Uterus (tissue), 4 donors: ENCODE results near the gene SLK. TPM values are rescaled to one million over a fixed set of nuclear protein-coding genes. Genes with fewer than 3 reads are reported as not detected.

Experiments used
- DNase-seq, 2 donors: peaks; one replicate each; pipeline ENCODE4 v3.0.0-alpha.2; 2019 to 2020
- H3K27ac ChIP-seq, 2 donors: fragments of 200-600 bp; sonication (generic); 1 replicate in 1 of 2; 2 replicates in 1 of 2; pipeline ENCODE4 v1.5.1; 2016 to 2018
- H3K27me3 ChIP-seq, 2 donors: fragments of 200-600 bp; sonication (generic); one replicate each; pipeline ENCODE4 v1.5.1; 2018 to 2019; ENCODE audit warnings: control low read depth in 1 of 2
- H3K36me3 ChIP-seq, 2 donors: fragments of 200-600 bp; sonication (generic); one replicate each; pipeline ENCODE4 v1.5.1; 2019; ENCODE audit warnings: control low read depth in 1 of 2
- H3K4me1 ChIP-seq, 2 donors: fragments of 200-600 bp; sonication (generic); one replicate each; pipeline ENCODE4 v1.5.1; 2018 to 2019; ENCODE audit warnings: control low read depth in 1 of 2
- H3K4me3 ChIP-seq, 2 donors: fragments of 200-600 bp; sonication (generic); 1 replicate in 1 of 2; 2 replicates in 1 of 2; pipeline ENCODE4 v1.5.1; 2018 to 2019; ENCODE audit warnings: mild to moderate bottlenecking in 1 of 2
- H3K9me3 ChIP-seq, 2 donors: fragments of 200-600 bp; sonication (generic); one replicate each; pipeline ENCODE4 v1.5.1; 2019; ENCODE audit warnings: control low read depth in 1 of 2
- POLR2A ChIP-seq, 2 donors: fragments of 450-650 bp; IDR thresholded peaks; one replicate each; pipeline ENCODE4 v1.6.1; 2016; ENCODE audit warnings: antibody characterized with exemption in 2 of 2, mild to moderate bottlenecking in 1 of 2, moderate library complexity in 1 of 2
- intact Hi-C: fragments of 100-400 bp; cut with DNase I; formaldehyde crosslinking; loops from one replicate; pipeline ENCODE4 v1.15.1; 2023; ENCODE audit warnings: low total_unique reads
- total RNA-seq, 4 donors: library from RNA; depleted of rRNA in 3 of 4; stranded (reverse); fragments of >200 nt in 3 of 4; gene quantifications; one replicate each; pipeline versions ENCODE4 v1.1.0 to v1.2.4, GENCODE V29; 2014 to 2023
- TF ChIP-seq, protein P1 (sequence below), 4 experiments: fragments of 200-600 bp in 2 of 4; fragments of 450-650 bp in 2 of 4; sonication (generic) in 2 of 4; IDR thresholded peaks; one replicate each; pipeline ENCODE4 v1.5.1; 2016 to 2019; ENCODE audit warnings: antibody characterized with exemption in 4 of 4, mild to moderate bottlenecking in 2 of 4, moderate library complexity in 1 of 4
- donor health status: DM: yes; HTN: yes; CAD: no.

The SLK gene
- total RNA-seq, 4 donors from 2014 or later: 30.9 to 78.7 (median 52.1) TPM

DNA sequence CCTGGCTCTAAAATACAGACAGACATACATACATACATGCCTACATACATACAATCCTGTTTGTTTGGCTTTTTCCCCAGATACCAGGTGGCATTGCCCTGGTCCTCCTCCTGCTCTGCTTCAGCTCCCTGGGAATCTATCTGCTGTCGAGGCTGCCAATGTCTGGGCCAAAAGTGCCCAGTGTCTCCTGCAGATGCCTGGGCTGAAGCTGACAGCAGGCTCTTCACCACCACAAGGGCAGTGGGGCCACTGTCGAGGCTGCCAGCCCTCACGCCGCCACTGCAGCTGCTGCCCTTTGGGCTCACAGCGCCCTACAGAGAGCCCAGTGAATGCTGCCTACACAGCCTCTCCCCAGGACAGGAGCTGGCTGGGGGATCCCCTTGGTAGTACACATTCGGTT lies 30.9 kb upstream of the SLK start:
- no peaks in the 10 kb centered on the region for H3K4me1 ChIP-seq

DNA sequence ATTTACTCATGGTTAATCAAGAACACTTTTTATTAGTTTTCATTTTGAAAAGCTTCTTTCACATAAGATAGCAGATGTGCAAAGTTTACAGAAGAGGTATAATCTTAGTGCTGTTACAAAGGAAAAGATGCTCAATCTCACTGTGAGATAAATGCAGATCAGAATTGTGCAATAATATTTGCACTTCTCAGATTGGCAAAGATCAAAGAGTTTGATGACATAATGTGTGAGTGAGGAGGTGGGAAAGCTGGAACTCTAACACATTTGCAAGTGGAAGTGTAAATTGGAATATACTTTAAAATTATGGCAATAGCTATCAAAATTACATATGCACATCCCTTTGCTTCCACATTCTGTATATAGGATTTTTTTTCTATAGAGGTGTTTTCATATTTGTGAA lies 27.4 kb upstream of the SLK start:
- no peaks in the 10 kb centered on the region for H3K27me3 ChIP-seq
- no peaks in the 10 kb centered on the region for H3K36me3 ChIP-seq
- H3K9me3 ChIP-seq: no peaks in the 10 kb centered on the region
- TF ChIP-seq, protein P1, sequence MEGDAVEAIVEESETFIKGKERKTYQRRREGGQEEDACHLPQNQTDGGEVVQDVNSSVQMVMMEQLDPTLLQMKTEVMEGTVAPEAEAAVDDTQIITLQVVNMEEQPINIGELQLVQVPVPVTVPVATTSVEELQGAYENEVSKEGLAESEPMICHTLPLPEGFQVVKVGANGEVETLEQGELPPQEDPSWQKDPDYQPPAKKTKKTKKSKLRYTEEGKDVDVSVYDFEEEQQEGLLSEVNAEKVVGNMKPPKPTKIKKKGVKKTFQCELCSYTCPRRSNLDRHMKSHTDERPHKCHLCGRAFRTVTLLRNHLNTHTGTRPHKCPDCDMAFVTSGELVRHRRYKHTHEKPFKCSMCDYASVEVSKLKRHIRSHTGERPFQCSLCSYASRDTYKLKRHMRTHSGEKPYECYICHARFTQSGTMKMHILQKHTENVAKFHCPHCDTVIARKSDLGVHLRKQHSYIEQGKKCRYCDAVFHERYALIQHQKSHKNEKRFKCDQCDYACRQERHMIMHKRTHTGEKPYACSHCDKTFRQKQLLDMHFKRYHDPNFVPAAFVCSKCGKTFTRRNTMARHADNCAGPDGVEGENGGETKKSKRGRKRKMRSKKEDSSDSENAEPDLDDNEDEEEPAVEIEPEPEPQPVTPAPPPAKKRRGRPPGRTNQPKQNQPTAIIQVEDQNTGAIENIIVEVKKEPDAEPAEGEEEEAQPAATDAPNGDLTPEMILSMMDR (IDR thresholded peaks at IDR 0.05): no peak
- TF ChIP-seq POLR2A (IDR thresholded peaks at IDR 0.05): no peak
- H3K27ac ChIP-seq: no peak overlapping the region
- DNase-seq: no peak
- no peaks in the 10 kb centered on the region for H3K4me1 ChIP-seq
- H3K4me3 ChIP-seq: no peak overlapping the region
- intact Hi-C loops: no loop called here

More for the DNA sequence above, 30.9 kb upstream of the SLK start:
- Histone ChIP-seq H3K27ac (no peak overlapping the region), H3K4me3 (no peak overlapping the region), H3K36me3 (no peaks in the 10 kb centered on the region), H3K9me3 (no peaks in the 10 kb centered on the region), H3K27me3 (no peaks in the 10 kb centered on the region)
- no peak for DNase-seq
- intact Hi-C loops: no loop called here
- TF ChIP-seq POLR2A (IDR thresholded peaks at IDR 0.05): no peak
- TF ChIP-seq, protein P1 (IDR thresholded peaks at IDR 0.05): no peak

- Histone ChIP-seq H3K4me1 (no peaks in the 10 kb centered on the region), H3K4me3 (no peak overlapping the region), H3K27ac (no peak overlapping the region), H3K27me3 (no peaks in the 10 kb centered on the region), H3K9me3 (no peaks in the 10 kb centered on the region), H3K36me3 (no peaks in the 10 kb centered on the region)
- no peak for DNase-seq
- TF ChIP-seq, protein P1 (IDR thresholded peaks at IDR 0.05): no peak
- no peak for TF ChIP-seq POLR2A (IDR thresholded peaks at IDR 0.05)
- intact Hi-C loops: no loop called here
These were observed 25.1 kb upstream of the SLK start for GRCh38 chr10:103941801-103942200.

DNA sequence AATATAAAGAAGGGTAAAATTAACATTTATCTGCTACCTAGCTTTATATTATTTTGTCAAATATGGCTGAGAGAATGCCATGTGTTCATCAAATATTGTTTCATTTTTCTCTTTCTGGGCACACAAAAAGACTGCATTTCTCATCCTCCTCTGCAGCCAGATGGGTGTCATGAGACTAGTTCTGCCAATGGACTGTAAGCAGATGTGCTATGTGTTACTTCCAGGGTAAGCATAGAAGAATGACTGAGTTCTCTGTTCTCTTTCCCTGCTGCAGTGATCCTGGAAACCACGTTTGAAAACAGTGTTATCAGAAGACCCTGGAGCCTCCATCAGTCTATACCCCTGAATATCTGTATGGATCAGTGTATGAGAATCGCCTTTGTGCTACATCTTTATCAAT lies 24.1 kb upstream of the SLK start:
- H3K4me3 ChIP-seq: no peak overlapping the region
- H3K9me3 ChIP-seq: no peaks in the 10 kb centered on the region
- no peak for DNase-seq
- no peaks in the 10 kb centered on the region for H3K4me1 ChIP-seq
- no peaks in the 10 kb centered on the region for H3K36me3 ChIP-seq
- no peaks in the 10 kb centered on the region for H3K27me3 ChIP-seq
- no peak for TF ChIP-seq POLR2A (IDR thresholded peaks at IDR 0.05)
- TF ChIP-seq, protein P1 (IDR thresholded peaks at IDR 0.05): no peak
- intact Hi-C loops: no loop called here
- no peak overlapping the region for H3K27ac ChIP-seq

DNA sequence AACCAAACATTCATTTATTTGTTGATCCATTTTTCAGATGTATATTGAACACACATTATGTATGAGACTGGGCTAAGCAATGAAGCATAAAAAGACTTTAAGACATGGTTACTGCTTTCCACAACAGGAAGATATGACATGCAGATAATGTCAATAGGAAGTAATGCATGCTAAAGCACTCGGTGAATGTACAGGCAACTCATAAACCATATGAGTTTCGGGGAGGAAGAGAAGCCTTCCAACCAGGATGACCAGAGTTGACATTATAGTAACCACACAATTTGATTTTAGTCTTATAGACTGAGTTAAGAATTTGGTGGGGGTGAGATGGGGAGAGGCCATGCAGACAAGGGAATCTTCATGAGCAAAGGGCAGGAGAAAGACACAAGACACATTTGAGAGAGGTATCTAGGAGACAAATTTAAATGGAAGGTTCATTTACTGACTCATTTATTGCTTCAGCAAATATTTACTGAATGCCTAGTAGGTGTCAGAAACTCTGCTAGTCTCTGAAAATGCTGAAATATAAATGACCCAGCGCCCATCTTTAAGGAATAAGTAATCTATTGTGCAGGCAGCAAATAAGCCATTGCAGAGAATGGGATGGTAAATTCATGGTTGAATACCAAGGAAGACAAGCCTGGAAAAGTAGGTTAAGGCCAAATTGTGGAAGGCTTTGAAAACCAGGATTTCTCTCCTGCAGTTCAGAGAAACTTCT lies 19.0 kb upstream of the SLK start:
- no peak overlapping the region for H3K4me3 ChIP-seq
- no peaks in the 10 kb centered on the region for H3K27me3 ChIP-seq
- TF ChIP-seq, protein P1 (IDR thresholded peaks at IDR 0.05): no peak
- no peak for TF ChIP-seq POLR2A (IDR thresholded peaks at IDR 0.05)
- no peaks in the 10 kb centered on the region for H3K36me3 ChIP-seq
- H3K9me3 ChIP-seq: no peaks in the 10 kb centered on the region
- DNase-seq: no peak
- no peak overlapping the region for H3K27ac ChIP-seq
- intact Hi-C loops: no loop called here
- H3K4me1 ChIP-seq: no peaks in the 10 kb centered on the region
